Lower leg skin (tissue), 3 donors: Measurements from ENCODE around the gene CLDN10.
"Not testable (repeated sequence)": the region's sequence is repeated elsewhere in the genome, so short reads cannot be mapped to it uniquely, and the experiment has no call there.

Experiments
- CTCF ChIP-seq, 3 donors: fragments of 450-650 bp; IDR thresholded peaks; one replicate each; pipeline ENCODE4 v1.5.1; 2016; ENCODE audit warnings: antibody characterized with exemption in 3 of 3, mild to moderate bottlenecking in 3 of 3, moderate library complexity in 2 of 3
- POLR2A ChIP-seq, 2 donors: fragments of 450-650 bp; IDR thresholded peaks; one replicate each; pipeline ENCODE4 v1.6.1; 2016 to 2017; ENCODE audit warnings: antibody characterized with exemption in 2 of 2, mild to moderate bottlenecking in 1 of 2, moderate library complexity in 1 of 2

GRCh38 chr13:95565758-95566157 lies 13.2 kb downstream of the CLDN10 start:
- not testable (repeated sequence) for TF ChIP-seq CTCF, POLR2A (IDR thresholded peaks at IDR 0.05)
